Lower lobe of right lung (tissue), 2 donors: Measurements from ENCODE around the gene LAMA2. TPM values are rescaled to one million over a fixed set of nuclear protein-coding genes. Genes with fewer than 3 reads are reported as not detected.

Source experiments
- ATAC-seq, 2 donors: fragments of 200-7000 bp; cut with Tn5 transposase; one replicate each; pipeline ENCODE4 v1.9.1; 2020 to 2022; ENCODE audit warnings: mild to moderate bottlenecking in 2 of 2, moderate library complexity in 2 of 2
- DNase-seq: peaks from one replicate; pipeline ENCODE4 v3.0.0-alpha.2; 2020
- H3K27ac ChIP-seq: fragments of 200-600 bp; one replicate; pipeline ENCODE4 v1.8.0; 2022
- H3K27me3 ChIP-seq: fragments of 200-600 bp; one replicate; pipeline ENCODE4 v1.8.0; 2022; ENCODE audit warnings: low read depth
- H3K36me3 ChIP-seq: fragments of 200-600 bp; one replicate; pipeline ENCODE4 v1.8.0; 2022; ENCODE audit warnings: mild to moderate bottlenecking
- H3K4me1 ChIP-seq: fragments of 200-600 bp; one replicate; pipeline ENCODE4 v1.8.0; 2022
- H3K4me3 ChIP-seq: fragments of 200-600 bp; one replicate; pipeline ENCODE4 v1.8.0; 2022; ENCODE audit warnings: mild to moderate bottlenecking
- H3K9me3 ChIP-seq: fragments of 200-600 bp; one replicate; pipeline ENCODE4 v1.8.0; 2022
- CTCF ChIP-seq: fragments of 200-600 bp; IDR thresholded peaks from one replicate; pipeline ENCODE4 v1.8.0; 2022; ENCODE audit warnings: antibody characterized with exemption, mild to moderate bottlenecking
- intact Hi-C: fragments of 100-400 bp; cut with DNase I; formaldehyde crosslinking; loops from one replicate; pipeline ENCODE4 v1.11.0; 2022
- total RNA-seq: library from RNA; stranded (reverse); fragmentation: NEBNext Ultra II Directional; extraction: Animal tissue kit (Norgen Biotek cat#: 25700); gene quantifications from one replicate; pipeline ENCODE4 v1.2.1, GENCODE V29; 2021
- donor health status: DM: no; HTN: yes; CAD: no; lungs with severe emphysema.

The LAMA2 gene
- total RNA-seq, 1 donor from 2014 or later: 49.6 TPM

DNA sequence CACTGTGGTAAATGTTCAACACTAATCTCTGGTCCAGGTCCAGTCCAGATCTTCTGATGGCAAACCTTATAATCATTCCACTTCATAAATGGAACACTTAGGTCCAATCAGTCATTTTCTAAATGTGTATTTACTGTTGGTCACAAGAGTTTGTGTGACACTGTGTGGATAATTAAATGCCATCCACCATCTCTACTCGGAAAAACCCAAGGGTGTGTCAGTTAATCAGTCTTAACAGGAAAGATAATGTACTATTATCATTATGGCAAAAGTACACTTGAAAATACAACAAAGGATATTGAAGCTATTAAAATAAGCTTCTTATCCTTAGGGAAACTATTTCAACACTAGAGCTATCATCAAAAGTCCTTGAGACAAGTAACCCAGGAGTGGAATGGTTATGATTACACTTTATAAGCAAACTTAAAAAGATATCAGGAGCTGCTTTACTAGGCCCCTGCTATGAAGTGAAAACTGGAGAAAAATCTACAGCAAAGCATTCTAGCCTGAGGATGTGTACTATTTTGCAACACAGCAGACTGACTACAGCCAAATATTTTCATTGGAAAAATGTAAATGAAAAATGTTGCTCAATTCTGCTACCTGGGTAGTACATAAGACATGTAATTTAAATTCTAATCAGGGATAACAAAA is 227.9 kb downstream of the LAMA2 start:
- Histone ChIP-seq H3K36me3 (no peaks in the 10 kb centered on the region), H3K9me3 (no peaks in the 10 kb centered on the region), H3K4me1 (peaks cover 17% of the 10 kb centered on the region), H3K4me3 (no peak overlapping the region), H3K27me3 (no peaks in the 10 kb centered on the region), H3K27ac (no peak overlapping the region)
- no peak for TF ChIP-seq CTCF
- ATAC-seq: peak in 1 of 2 donors; percentile 23
- intact Hi-C loops: no loop called here
- no peak for DNase-seq

- DNase-seq: no peak
- H3K4me3 ChIP-seq: no peak overlapping the region
- TF ChIP-seq CTCF: no peak
- peaks cover 17% of the 10 kb centered on the region for H3K4me1 ChIP-seq
- H3K27me3 ChIP-seq: no peaks in the 10 kb centered on the region
- peak overlapping the region; percentile 12 for H3K27ac ChIP-seq
- intact Hi-C loops: no loop called here
- no peaks in the 10 kb centered on the region for H3K9me3 ChIP-seq
- H3K36me3 ChIP-seq: no peaks in the 10 kb centered on the region
- ATAC-seq: no peak
Measured at GRCh38 chr6:129111346-129111745, 228.4 kb downstream of the LAMA2 start.

DNA sequence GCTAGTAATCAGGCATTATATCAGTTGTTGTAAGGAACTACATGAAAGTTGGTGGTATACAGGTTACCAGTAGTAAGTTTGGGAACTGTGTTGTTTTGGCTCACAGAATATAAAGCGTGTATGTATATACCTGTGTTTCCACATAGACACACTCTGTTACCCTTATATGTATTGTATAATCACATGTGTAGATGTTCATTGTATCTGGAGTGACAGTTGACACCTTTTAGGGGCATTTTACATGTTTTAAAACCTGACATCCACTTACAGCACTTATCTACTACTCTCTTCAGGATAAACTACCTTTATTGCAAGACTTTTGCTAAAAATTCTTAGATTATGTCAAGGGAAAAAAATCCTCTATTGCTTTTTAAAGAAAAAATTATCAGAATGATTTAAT is 228.9 kb downstream of the LAMA2 start:
- Histone ChIP-seq H3K4me3 (no peak overlapping the region), H3K27me3 (no peaks in the 10 kb centered on the region), H3K4me1 (peaks cover 17% of the 10 kb centered on the region), H3K9me3 (no peaks in the 10 kb centered on the region), H3K36me3 (no peaks in the 10 kb centered on the region), H3K27ac (peak overlapping the region; percentile 12)
- ATAC-seq (no peak), DNase-seq (no peak)
- TF ChIP-seq CTCF: no peak
- intact Hi-C loops: no loop called here

DNA sequence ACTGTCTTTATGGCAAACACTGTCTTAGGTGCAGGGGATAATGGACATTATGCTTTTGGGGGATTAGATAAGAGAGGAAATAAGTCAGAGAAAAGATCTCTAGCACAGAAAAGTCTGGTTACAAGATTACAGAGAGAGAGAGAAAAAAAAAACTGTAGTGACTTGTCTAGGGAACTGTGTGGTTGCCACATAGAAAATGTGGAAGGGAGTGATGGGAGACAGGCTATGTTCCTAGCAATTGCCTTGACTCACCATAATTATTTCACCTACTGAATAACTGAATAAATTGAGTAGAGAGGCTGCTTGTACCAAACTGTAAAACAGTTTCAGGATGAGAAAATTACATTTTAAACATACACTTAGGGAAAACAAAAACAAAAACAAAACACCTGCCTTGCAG is 229.7 kb downstream of the LAMA2 start:
- H3K27me3 ChIP-seq: no peaks in the 10 kb centered on the region
- no peak overlapping the region for H3K27ac ChIP-seq
- intact Hi-C loops: no loop called here
- H3K9me3 ChIP-seq: no peaks in the 10 kb centered on the region
- no peak for DNase-seq
- peaks cover 17% of the 10 kb centered on the region for H3K4me1 ChIP-seq
- TF ChIP-seq CTCF: no peak
- ATAC-seq: no peak
- H3K4me3 ChIP-seq: no peak overlapping the region
- no peaks in the 10 kb centered on the region for H3K36me3 ChIP-seq

DNA sequence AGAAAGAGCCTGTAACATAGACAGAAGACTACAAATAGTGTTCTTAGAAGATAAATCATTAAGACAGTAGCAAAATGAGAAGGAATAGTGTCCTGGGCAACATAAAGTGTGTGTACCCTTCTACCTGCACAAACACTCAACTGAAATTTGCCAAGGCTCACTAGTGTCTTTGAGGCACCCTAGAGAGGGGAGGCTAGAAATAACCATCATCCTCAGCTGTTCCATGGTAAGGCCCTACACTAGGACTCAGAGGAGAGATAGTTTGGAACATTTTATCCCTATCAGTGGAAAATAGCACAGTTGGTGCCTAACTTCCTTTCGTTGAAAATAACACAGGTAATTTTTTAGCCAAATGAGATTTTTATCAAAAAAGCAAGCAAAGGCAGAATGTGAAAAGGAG is 230.7 kb downstream of the LAMA2 start:
- intact Hi-C loops: no loop called here
- Histone ChIP-seq H3K27ac (peak overlapping the region; percentile 6), H3K9me3 (no peaks in the 10 kb centered on the region), H3K4me3 (no peak overlapping the region), H3K4me1 (peaks cover 17% of the 10 kb centered on the region), H3K36me3 (no peaks in the 10 kb centered on the region), H3K27me3 (no peaks in the 10 kb centered on the region)
- no peak for ATAC-seq
- TF ChIP-seq CTCF: no peak
- DNase-seq: no peak
